NCI-H1048 (cell line): ENCODE results near the gene ASPHD2.

Experiments used
- DNase-seq: peaks from one replicate; lab custom pipeline; 2025; lab: John Stamatoyannopoulos, UW

ASPHD2 gene

GRCh38 chr22:26476705-26477340 is 47.8 kb downstream of the ASPHD2 start:
- no peak for DNase-seq

GRCh38 chr22:26477341-26477731 is 48.3 kb downstream of the ASPHD2 start:
- no peak for DNase-seq

GRCh38 chr22:26479043-26479791 is 50.2 kb downstream of the ASPHD2 start:
- DNase-seq = no peak

GRCh38 chr22:26479792-26480610 is 50.9 kb downstream of the ASPHD2 start:
- no peak for DNase-seq

- DNase-seq = no peak
Observed at GRCh38 chr22:26480611-26480932, 51.5 kb downstream of the ASPHD2 start.

- DNase-seq = no peak
Observed at GRCh38 chr22:26481112-26481693, 52.1 kb downstream of the ASPHD2 start.

GRCh38 chr22:26481694-26482093 is 52.6 kb downstream of the ASPHD2 start:
- DNase-seq = no peak

- DNase-seq = no peak
Observed at GRCh38 chr22:26482161-26482560, 53.1 kb downstream of the ASPHD2 start.

- DNase-seq = no peak
Observed at GRCh38 chr22:26483043-26483438, 54.0 kb downstream of the ASPHD2 start.

GRCh38 chr22:26483439-26484359 is 54.6 kb downstream of the ASPHD2 start, which contains the start of the genes HPS4 and SRRD:
TSS of gene HPS4 (minus strand) at chr22:26483783. CDS start at chr22:26481762, 2,021 bp downstream.
TSS of gene SRRD (plus strand) at chr22:26483877. CDS start at chr22:26483891, 14 bp downstream.
- DNase-seq = peak; percentile 66

GRCh38 chr22:26484360-26484706 is 55.3 kb downstream of the ASPHD2 start:
- no peak for DNase-seq

GRCh38 chr22:26485013-26485412 is 56.0 kb downstream of the ASPHD2 start:
- no peak for DNase-seq

GRCh38 chr22:26485806-26486390 is 56.8 kb downstream of the ASPHD2 start:
- no peak for DNase-seq

GRCh38 chr22:26486394-26486793 is 57.3 kb downstream of the ASPHD2 start:
- no peak for DNase-seq

GRCh38 chr22:26487996-26488395 is 58.9 kb downstream of the ASPHD2 start:
- DNase-seq = no peak

GRCh38 chr22:26489447-26490036 is 60.5 kb downstream of the ASPHD2 start:
- no peak for DNase-seq

GRCh38 chr22:26492220-26492619 is 63.2 kb downstream of the ASPHD2 start:
- no peak for DNase-seq

GRCh38 chr22:26494506-26494905 is 65.4 kb downstream of the ASPHD2 start:
- no peak for DNase-seq
